ENCODE data around the gene MTCH1.

MTCH1 gene

DNA sequence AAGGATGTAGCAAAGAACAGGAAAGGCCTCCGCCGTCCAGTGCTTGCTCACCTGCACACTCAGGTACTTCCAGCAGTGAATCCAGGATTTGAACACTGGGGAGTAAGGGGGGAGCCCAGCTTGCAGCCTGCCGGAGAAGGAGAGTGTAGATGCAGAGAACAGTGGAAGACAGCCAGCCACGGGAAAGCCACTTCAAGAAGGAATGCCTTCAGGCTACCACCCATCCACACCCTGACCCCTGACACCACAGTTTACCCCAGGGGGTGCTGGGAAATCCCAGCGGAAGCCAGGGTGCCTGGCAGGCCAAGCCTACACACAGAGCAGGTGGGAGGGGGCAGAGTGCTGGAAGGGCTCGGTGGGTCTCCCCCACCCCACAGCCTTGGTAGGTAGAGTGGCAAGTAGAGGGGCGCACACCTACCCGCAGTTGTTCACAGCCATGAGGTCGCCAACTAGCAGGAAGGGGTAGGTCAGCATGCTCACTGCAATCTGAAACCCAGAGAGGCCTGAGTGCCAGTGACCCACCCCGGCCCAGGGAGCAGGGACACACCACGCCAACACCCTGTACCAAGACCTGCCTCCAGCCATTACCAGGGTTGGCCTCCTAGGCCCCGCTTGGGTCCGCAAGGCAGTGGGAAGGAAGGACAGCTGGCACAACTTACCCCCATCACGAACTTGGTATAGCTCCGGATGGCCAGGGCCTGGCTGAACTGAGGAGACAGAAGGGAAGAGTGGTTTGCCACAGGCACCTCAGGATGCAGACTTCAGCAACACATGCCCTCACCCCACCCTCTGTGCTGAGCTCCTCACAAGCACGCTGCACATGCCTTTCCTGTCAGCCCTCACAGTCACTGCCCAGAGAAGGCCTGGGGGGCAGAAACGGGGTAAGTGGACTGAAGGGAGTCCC lies 15.8 kb downstream of the MTCH1 start:
- DNase-seq = no peak

DNA sequence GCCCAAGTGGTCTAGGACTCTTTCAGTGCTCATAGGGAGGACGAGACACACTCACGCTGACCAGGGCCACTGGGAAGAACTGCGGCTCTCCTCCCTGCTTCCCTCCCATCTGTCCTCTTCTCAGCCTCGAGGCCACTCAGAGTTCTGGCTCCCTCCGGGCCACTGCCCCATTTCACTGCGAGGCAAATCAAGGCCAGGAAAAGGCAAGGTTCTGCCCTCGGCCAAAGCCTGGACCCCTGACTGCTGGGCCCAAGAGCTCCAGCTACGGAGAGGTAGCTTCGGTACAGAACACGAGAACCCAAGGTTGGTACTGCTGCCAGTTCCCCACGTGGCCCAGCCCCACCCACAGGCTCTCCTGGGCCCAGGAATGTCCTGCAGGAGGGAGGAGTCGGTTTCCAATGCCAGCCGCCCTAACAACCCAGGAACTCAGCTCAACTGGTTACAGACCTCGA lies 16.7 kb downstream of the MTCH1 start:
- DNase-seq = no peak

DNA sequence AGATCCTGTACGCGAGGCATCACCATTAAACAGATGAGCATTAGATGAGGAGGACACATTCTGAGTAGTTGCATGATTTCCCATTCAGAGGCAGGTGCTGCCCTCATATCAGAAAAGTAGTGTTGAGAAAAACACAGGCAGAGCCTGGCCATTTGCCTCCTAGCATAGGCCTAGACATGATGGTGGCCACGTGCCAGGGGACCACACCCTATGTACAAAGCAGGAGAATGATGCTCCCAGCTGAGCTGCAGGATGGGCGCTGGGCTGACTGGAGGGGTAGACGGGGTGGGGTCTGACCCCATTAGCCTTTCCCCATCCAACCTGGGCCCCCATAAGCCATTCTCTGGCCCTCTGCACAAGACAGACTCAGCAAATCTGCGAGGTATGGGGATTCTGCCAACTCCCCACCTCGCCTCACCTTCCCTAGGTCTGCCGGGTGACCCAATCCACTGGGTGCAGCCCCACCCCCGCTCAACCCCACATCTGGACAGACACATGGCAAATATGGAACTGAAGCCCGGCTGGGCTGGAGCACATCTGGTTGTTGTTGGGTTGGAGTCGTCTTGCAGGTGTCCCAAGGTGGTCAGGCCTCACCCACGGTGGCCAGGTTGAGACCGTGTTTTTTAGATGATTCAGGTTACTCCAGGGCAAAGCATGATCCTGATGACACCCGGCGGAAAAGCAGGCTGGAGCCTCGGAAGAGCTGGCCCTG lies 17.6 kb downstream of the MTCH1 start:
- no peak for DNase-seq

DNA sequence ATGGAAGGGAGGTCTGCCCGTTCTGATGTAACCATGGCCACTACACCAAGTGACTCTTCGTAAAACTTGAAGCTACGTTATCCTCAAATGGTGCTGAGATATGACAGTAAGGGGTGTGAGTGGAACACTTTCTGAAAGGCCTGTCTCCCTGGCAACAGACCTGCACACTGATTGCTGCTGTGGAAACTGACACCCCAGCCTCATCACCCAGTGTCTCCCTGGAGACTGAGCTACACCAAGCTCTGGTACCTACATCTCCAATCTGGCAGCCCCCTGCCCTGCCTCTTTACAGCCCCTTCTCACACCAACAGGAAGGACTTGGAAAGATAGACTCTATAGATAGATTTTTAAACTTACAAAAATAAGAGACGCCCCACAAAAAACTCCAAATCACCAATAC lies 18.2 kb downstream of the MTCH1 start:
- no peak for DNase-seq

DNA sequence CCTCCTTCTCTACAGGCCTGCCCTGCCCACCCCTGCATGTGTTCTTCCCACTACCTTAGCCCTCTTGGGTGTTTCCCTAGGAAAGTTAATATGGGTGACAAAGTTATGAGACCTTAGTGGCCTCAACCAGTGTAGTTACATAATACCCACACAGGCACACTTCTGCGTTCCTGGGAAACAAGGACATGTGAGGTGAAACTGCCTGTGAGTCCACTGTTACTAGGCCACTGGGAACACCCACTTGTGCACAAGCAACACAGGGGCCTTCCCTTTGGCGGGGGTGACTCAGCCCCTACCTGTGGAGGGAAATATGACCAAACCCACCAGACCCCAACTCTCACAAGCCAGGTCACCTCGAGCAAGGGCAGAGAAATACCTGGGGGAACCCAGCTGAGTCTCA lies 18.7 kb downstream of the MTCH1 start:
- DNase-seq = no peak

DNA sequence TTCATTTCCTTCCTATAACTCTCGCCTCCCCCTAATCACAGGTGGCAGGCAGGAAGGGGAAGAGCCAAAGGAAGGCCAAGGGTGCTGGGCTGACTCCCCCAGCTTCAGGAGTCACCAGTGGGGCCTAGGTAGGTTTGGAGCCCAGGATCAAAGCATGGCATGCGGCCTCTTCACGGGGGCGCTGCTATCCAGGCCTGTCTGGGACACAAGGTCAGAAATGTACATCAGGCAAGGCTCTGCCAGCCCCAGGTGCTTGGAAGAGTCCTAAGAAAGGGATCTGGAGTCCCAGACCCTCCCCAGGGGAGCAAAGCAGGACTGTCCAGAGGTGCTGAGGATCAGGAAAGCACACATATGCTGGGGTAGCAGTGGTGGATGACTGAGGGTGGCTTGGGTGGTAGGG lies 21.1 kb downstream of the MTCH1 start:
- DNase-seq = no peak

DNA sequence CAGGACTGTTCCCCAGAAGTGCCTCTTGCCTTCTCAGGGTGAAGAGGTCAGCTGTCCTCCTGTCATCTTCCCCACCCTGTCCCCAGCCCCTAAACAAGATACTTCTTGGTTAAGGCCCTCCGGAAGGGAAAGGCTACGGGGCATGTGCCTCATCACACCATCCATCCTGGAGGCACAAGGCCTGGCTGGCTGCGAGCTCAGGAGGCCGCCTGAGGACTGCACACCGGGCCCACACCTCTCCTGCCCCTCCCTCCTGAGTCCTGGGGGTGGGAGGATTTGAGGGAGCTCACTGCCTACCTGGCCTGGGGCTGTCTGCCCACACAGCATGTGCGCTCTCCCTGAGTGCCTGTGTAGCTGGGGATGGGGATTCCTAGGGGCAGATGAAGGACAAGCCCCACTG lies 21.6 kb downstream of the MTCH1 start:
- no peak for DNase-seq

DNA sequence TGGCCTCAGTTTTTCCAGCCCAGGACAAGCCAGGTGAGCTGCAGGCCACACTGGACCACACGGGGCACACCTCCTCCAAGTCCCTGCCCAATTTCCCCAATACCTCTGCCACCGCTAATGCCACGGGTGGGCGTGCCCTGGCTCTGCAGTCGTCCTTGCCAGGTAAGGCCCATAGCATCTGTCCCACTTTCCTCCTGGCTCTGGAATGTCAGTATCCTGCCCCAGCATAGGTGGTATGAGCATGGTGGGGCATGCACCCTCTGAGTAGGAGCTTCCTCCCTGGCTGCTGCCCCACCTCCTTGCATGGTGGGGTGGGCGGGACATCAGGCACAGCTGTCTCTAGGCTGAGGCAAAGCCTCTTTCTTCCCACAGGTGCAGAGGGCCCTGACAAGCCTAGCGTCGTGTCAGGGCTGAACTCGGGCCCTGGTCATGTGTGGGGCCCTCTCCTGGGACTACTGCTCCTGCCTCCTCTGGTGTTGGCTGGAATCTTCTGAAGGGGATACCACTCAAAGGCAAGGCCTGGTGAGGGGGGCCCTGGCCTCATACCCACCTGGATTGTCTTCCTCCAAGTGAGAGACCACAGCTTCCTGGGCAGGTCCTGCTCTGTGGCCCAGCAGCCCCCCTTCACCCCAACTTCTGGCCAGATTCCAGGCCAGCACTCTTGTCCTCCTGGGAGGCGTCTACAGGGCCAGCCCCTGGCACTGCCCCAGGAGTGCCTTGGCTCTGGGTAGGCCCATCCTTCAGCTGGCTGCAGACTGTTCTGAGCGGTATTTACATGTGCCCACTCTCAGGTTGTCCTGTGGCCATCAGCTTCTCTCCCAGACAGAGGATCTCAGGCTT lies 22.3 kb downstream of the MTCH1 start:
- DNase-seq = peak; percentile 35 to 67

DNA sequence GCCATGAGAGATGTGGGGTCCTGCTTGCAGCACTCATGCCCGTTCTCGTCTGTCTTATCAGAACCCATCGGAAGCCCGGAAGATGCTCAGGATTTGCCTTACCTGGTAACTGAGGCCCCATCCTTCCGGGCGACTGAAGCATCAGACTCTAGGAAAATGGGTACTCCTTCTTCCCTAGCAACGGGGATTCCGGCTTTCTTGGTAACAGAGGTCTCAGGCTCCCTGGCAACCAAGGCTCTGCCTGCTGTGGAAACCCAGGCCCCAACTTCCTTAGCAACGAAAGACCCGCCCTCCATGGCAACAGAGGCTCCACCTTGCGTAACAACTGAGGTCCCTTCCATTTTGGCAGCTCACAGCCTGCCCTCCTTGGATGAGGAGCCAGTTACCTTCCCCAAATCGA lies 23.1 kb downstream of the MTCH1 start:
- peak; percentile 89 to 91 for DNase-seq

DNA sequence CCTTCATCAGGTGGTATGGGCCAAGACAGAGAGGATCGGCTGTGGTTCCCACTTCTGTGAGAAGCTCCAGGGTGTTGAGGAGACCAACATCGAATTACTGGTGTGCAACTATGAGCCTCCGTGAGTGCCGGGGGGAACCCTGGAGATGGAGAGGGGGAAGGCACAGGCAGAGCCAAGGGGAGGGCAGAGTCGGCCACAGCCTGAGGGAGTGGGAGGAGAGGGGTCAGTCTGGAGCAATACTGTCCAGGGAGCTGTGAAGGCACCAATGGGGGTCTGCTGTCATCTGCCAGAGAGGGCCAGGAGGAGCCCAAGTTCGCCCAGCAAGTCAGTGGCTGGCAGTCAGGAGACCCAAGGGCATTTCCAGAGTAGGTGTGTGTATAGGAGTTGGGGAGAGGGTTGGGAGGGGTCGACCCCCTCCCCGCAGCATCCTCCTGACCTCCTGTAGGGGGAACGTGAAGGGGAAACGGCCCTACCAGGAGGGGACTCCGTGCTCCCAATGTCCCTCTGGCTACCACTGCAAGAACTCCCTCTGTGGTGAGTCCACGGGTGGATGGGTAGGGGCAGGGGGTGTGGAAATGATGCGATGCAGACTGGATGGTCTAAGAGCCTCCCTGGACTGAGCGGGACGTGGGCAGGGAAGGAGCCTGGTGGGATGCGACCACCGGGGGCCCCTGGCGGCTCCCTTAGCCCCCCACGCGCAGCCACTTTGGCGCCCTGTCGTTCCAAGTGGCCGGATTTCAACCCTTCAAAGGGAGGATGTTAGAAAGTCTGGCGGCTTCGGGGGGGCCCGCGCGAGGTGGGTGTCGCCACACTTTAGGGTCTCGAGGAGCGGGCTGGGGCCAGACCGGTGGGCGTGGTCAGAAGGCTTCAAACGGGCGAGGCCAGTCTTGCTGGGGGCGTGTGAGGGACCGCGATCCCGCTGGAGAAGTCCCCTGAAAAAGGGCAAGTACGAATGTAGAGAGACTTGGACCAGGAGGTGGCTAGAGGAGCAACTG lies 24.3 kb downstream of the MTCH1 start:
- DNase-seq = no peak

DNA sequence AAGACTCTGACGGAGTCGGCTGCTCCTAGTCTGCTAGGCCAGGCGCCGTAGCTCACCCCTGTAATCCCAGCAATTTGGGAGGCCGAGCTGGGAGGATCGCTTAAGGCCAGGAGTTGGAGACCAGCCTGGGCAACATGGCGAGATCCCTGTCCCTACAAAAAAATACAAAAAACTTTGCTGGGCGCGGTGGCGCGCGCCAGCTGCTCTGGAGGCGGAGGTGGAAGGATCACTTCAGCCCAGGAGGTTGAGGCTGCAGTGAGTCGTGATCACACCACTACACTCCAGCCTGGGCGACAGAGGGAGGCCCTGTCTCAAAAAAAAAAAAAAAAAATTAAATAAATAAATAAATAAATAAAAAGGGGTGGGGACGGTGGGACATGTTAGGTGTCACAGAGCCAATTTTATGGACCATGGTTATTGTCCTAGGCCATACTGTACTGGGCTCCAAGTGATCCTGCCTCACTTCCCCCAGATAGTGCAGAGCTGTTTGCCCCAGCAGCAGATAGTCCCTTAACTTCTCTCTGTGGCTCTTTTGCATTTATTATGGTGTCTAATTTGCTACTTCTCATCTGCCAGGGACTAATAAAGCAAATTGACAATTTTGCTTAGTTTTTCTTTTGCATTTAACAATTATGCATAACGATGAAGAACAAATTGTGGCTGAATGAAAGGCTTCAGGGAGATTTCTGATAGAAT lies 26.3 kb downstream of the MTCH1 start:
- no peak for DNase-seq

DNA sequence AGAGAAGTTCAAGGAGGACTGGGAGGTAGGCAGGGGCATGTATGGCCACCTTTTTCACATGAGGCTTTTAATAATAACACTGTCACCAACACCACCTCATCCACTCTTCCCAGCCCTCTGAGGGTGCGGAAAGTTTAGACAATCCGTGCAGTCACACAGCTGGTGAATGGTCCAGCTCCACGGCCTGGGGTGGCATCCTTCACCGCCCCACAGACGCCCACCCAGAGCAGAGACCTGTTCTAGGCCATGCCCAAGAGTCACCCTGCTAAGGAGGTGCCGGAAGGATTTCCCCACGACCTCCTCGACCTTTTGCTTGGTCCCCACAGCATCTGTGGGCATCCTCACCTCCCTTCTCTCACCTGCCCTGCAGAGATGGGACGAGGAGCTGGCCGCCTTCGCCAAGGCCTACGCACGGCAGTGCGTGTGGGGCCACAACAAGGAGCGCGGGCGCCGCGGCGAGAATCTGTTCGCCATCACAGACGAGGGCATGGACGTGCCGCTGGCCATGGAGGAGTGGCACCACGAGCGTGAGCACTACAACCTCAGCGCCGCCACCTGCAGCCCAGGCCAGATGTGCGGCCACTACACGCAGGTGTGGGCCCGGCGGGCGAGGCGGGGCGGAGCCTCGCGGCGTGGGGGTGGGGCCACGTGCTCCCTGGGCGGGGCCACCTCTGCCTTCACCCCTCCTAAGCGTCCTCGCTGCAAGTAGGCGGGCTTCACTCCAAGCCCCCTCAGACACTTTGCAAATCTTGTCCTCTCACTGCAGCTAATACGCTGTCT lies 27.0 kb downstream of the MTCH1 start:
- DNase-seq = no peak

DNA sequence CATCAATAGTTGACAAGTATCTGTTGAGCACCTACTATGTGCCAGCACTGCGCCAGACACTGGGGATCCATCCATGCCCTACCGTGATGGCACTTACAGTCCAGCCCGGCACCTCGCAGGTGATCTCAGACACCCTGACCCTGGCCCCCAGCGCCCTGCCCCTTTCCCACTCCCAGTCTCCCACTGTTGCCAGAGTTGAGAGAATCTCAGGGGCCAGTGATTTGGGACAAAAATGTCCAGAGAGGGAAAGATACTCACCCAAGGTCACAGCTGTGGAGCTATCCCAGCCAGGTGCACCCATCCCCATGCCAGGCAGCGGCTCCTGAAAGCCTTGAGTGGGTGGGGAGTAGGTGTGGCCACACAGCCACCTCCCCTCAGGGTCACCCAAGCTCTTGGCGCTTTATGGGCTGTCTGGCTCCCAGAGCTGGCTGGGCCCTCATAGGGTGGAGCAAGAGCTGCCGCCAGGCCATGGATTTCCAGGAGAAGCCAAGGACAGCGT lies 28.2 kb downstream of the MTCH1 start:
- DNase-seq = no peak

DNA sequence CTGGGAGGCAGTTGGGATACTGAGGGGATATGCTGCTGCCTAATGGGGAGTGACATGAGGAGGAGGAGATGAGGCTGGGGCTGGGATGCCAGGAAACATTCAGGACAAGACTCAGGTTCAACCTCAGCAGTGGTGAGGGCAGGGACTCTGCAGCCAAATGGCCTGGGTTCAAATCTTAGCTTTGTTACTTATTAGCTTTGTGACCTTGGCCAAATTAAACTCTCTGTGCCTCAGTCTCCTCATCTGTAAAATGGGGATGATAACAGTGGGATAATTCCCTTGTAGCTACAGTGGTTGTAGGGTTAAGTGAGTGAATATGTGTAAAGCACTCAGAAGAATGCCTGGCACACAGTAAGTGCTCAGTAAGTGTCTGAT lies 29.6 kb downstream of the MTCH1 start:
- DNase-seq = no peak

DNA sequence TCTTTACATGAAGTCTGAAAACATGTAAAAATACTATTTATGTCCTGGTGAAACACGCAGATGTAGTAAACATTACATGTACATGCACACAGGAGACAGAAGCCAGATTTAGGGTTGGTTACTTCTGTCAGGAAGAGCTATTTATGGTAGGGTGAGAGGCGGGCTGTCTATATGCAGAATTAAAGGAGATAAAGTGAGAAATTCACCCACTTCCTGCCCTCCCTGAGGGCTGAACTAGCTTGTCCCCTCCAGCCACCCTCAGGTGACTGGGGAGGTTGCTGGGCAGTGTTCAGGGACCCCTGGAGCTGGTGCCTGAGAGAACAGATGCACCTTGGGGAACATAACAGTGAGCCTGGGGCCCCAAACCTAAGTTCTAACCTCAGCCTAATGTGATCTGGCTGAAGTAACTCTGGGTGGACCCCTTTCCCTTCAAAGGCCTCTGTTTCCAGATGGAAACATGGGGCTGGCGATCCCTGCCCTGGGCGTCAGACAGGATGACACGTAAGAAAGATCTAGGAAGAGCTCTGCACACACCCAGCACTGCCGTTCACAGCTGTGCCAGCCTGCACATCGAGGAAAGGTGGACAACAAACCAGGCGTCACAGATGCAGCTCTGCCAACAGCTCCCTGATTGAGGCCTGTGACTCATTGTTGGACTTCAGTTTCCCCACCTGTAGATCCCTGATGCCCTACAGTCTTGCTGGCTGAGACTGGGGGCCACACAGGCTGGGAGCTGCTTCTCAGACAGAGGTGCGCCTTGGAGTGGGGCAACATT lies 30.1 kb downstream of the MTCH1 start:
- no peak for DNase-seq

DNA sequence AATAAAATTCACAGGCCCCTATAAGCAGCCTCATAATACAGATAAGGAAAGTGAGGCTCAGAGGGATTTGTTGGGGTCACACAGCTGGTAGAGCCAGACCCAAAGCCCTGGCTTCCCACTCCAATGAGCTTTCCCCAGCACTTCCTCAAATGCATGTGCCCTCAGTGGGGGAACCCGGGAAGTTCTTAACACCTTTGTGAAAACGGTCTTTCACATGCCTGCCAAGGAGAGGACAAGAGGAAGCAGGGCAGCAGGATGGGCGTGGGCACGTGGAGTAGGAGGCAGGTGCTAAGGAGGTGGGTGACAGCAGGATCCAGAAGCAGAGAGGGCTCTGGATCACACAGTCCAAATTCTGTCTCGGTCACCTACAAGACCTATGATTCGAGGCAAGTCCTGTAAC lies 30.9 kb downstream of the MTCH1 start:
- DNase-seq = no peak

DNA sequence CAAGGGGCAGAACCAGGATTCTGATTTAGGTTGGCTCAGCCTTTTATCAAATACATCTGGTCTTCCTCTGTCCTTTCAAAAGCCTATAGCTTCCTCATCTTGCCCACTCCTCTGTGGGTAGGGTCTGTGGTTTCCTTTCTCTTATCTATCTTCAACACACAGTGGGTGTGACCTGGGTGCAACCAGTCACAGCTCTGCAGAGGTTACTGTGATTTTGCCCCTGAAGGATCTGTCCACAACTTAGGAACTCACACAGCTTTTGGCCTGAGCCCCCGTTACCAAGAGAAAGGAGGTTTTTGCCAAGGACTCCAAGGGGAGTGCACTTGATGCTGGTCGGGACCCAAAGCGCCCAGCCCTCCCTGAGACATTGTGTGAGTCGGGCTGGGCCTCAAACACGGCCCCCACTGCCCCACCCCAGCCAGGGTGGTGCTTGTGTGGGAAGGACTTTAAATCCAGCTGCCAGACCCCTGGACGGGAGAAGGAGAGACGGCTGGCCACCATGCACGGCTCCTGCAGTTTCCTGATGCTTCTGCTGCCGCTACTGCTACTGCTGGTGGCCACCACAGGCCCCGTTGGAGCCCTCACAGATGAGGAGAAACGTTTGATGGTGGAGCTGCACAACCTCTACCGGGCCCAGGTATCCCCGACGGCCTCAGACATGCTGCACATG lies 31.6 kb downstream of the MTCH1 start, which contains the start of gene PI16:
Gene PI16, plus strand, starts transcription at position 477 of the 670 bp plus-strand sequence. Its CDS starts 23 bp downstream, at position 500.
- peak in 1 of 2 donors; percentile 55 for DNase-seq

DNA sequence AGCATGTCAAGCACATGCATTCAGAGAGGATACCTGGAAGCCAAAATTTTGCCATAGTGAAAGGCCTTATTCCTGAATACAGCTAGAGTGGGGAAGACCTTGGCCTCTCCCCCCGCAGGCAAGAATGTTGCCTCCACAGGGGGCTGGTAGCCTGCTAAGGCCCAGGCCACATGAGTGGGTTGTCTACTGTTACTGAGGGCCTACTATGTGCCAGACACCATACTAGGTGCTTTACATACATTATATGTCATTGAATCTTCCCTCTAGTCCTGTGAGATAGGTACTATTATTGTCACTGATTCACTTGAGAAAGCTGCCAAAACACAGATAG lies 32.1 kb downstream of the MTCH1 start:
- no peak for DNase-seq

DNA sequence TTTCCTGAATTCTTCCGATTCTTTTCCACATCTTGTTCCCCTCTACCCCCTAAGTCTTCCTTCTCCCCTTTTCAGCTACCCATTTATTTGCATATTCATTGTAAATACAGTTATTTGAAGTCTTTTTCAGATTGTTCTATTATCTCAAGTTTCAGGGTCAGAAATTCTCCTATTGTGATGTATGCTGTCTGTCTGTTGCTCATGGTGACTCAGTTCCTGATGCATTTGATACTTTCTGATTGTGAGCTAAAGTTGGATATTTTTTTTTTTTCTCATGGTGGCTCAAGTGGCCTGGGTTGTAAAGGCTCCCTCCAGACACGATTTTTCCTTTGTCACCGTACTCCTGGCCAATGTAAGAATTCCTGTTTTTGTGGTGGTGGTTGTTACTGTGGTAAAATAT lies 36.4 kb downstream of the MTCH1 start:
- DNase-seq = no peak
